ENCODE data around the gene HOXA6. TPM values are rescaled to one million over a fixed set of nuclear protein-coding genes. Genes with fewer than 3 reads are reported as not detected.

The HOXA6 gene
- total and polyA plus RNA-seq, 2 donors (not counting 1 experiment from before 2014, with no cell fraction given), result 1.2 to 3.6 TPM

- Histone ChIP-seq H3K36me3 (ENCODE audit: control insufficient read depth, insufficient read depth, low read length) (no peaks in the 10 kb centered on the region), H2AFZ (ENCODE audit: low read length) (no peak overlapping the region), H3K27me3 (ENCODE audit: control insufficient read depth, insufficient read depth, low read length) (peaks cover 51% of the 10 kb centered on the region), H3K4me1 (ENCODE audit: control insufficient read depth, extremely low read depth, insufficient read depth, low read length) (no peaks in the 10 kb centered on the region), H3K4me2 (ENCODE audit: extremely low read depth, insufficient read depth, low read length) (no peak overlapping the region), H3K9ac (ENCODE audit: insufficient read depth, low read length) (no peak overlapping the region), H3K79me2 (ENCODE audit: control insufficient read depth, insufficient read depth, low read length) (no peaks in the 10 kb centered on the region), H3K9me3 (ENCODE audit: control insufficient read depth, insufficient read depth, low read depth, low read length) (no peaks in the 10 kb centered on the region), H4K20me1 (ENCODE audit: control insufficient read depth, extremely low read depth, insufficient read depth, low read length) (no peaks in the 10 kb centered on the region), H3K27ac (ENCODE audit: insufficient read depth, low read length) (no peak overlapping the region), H3K4me3 (replicated peaks in 1 of 4; ENCODE audit: control extremely low read depth in 1 of 4, insufficient read depth in 1 of 4, low read depth in 3 of 4, low read length in 4 of 4) (no peak overlapping the region)
- TF ChIP-seq CTCF (conservative IDR thresholded peaks at IDR 0.05 in 1 of 2, IDR thresholded peaks at IDR 0.05 in 1 of 2; ENCODE audit: low read depth in 1 of 2, low read length in 2 of 2), result no peak
- TF ChIP-seq EZH2 (IDR thresholded peaks at IDR 0.05; ENCODE audit: low read length, missing control alignments), result no peak
- no peak for DNase-seq (ENCODE audit: low read depth in 2 of 2)
Measured at GRCh38 chr7:27177795-27178320, 30.3 kb upstream of the HOXA6 start.

- Histone ChIP-seq H3K27me3 (ENCODE audit: control insufficient read depth, insufficient read depth, low read length) (peaks cover 51% of the 10 kb centered on the region), H3K9me3 (ENCODE audit: control insufficient read depth, insufficient read depth, low read depth, low read length) (no peaks in the 10 kb centered on the region), H4K20me1 (ENCODE audit: control insufficient read depth, extremely low read depth, insufficient read depth, low read length) (no peaks in the 10 kb centered on the region), H3K79me2 (ENCODE audit: control insufficient read depth, insufficient read depth, low read length) (no peaks in the 10 kb centered on the region), H3K27ac (ENCODE audit: insufficient read depth, low read length) (no peak overlapping the region), H3K4me1 (ENCODE audit: control insufficient read depth, extremely low read depth, insufficient read depth, low read length) (no peaks in the 10 kb centered on the region), H3K36me3 (ENCODE audit: control insufficient read depth, insufficient read depth, low read length) (no peaks in the 10 kb centered on the region), H3K9ac (ENCODE audit: insufficient read depth, low read length) (no peak overlapping the region), H3K4me3 (replicated peaks in 1 of 4; ENCODE audit: control extremely low read depth in 1 of 4, insufficient read depth in 1 of 4, low read depth in 3 of 4, low read length in 4 of 4) (no peak overlapping the region), H2AFZ (ENCODE audit: low read length) (no peak overlapping the region), H3K4me2 (ENCODE audit: extremely low read depth, insufficient read depth, low read length) (no peak overlapping the region)
- TF ChIP-seq EZH2 (IDR thresholded peaks at IDR 0.05; ENCODE audit: low read length, missing control alignments), result no peak
- no peak for TF ChIP-seq CTCF (conservative IDR thresholded peaks at IDR 0.05 in 1 of 2, IDR thresholded peaks at IDR 0.05 in 1 of 2; ENCODE audit: low read depth in 1 of 2, low read length in 2 of 2)
- no peak for DNase-seq (ENCODE audit: low read depth in 2 of 2)
Measured at GRCh38 chr7:27176962-27177794, 29.6 kb upstream of the HOXA6 start.

- H3K27ac ChIP-seq (ENCODE audit: insufficient read depth, low read length), result no peak overlapping the region
- H3K4me2 ChIP-seq (ENCODE audit: extremely low read depth, insufficient read depth, low read length), result no peak overlapping the region
- H3K4me3 ChIP-seq (replicated peaks in 1 of 4; ENCODE audit: control extremely low read depth in 1 of 4, insufficient read depth in 1 of 4, low read depth in 3 of 4, low read length in 4 of 4), result no peak overlapping the region
- H3K9ac ChIP-seq (ENCODE audit: insufficient read depth, low read length), result no peak overlapping the region
- DNase-seq (ENCODE audit: low read depth in 2 of 2), result no peak
- H3K27me3 ChIP-seq (ENCODE audit: control insufficient read depth, insufficient read depth, low read length), result peaks cover 52% of the 10 kb centered on the region
- H3K36me3 ChIP-seq (ENCODE audit: control insufficient read depth, insufficient read depth, low read length), result no peaks in the 10 kb centered on the region
- no peak for TF ChIP-seq EZH2 (IDR thresholded peaks at IDR 0.05; ENCODE audit: low read length, missing control alignments)
- no peak for TF ChIP-seq CTCF (conservative IDR thresholded peaks at IDR 0.05 in 1 of 2, IDR thresholded peaks at IDR 0.05 in 1 of 2; ENCODE audit: low read depth in 1 of 2, low read length in 2 of 2)
- H2AFZ ChIP-seq (ENCODE audit: low read length), result no peak overlapping the region
- no peaks in the 10 kb centered on the region for H3K79me2 ChIP-seq (ENCODE audit: control insufficient read depth, insufficient read depth, low read length)
- H3K4me1 ChIP-seq (ENCODE audit: control insufficient read depth, extremely low read depth, insufficient read depth, low read length), result no peaks in the 10 kb centered on the region
- H3K9me3 ChIP-seq (ENCODE audit: control insufficient read depth, insufficient read depth, low read depth, low read length), result no peaks in the 10 kb centered on the region
- H4K20me1 ChIP-seq (ENCODE audit: control insufficient read depth, extremely low read depth, insufficient read depth, low read length), result no peaks in the 10 kb centered on the region
Measured at GRCh38 chr7:27176524-27176845, 28.9 kb upstream of the HOXA6 start.
